GM12878 (cell line): ENCODE results near the gene NXPE1. TPM values are rescaled to one million over a fixed set of nuclear protein-coding genes. Genes with fewer than 3 reads are reported as not detected.

Experiments used
- ATAC-seq: fragments of 200-7000 bp; cut with Tn5 transposase; 3 replicates; pipeline ENCODE4 v1.9.1; 2020; ENCODE audit warnings: mild to moderate bottlenecking, moderate library complexity
- BruUV-seq: library from RNA; stranded (reverse); fragments of 400-500 nt; replicated peaks from 2 replicates; lab custom pipeline; 2021; lab: Mats Ljungman, UMichigan
- CTCF ChIA-PET: fragments of 300-600 bp; sonication (Branson Sonifier 250); formaldehyde crosslinking; extraction: SDS; loops from one replicate; lab custom pipeline; 2021; ENCODE audit warnings: inconsistent platforms; lab: Yijun Ruan, JAX
- POLR2A ChIA-PET: fragments of 350-600 bp; formaldehyde crosslinking; extraction: SDS; loops from one replicate; lab custom pipeline; 2021; ENCODE audit warnings: inconsistent platforms; lab: Charles Lee
- RAD21 ChIA-PET: fragments of 300-600 bp; sonication (Branson Sonifier 250); formaldehyde crosslinking; loops from one replicate; lab custom pipeline; 2023; ENCODE audit warnings: antibody characterized with exemption; ENCODE audit not compliant: unreplicated experiment; lab: Charles Lee
- SMC1A ChIA-PET: fragments of 300-600 bp; sonication (Branson Sonifier 250); formaldehyde crosslinking; loops from one replicate; lab custom pipeline; 2023; ENCODE audit not compliant: unreplicated experiment, uncharacterized antibody; lab: Charles Lee
- DNase-seq: peaks from one replicate; pipeline ENCODE4 v3.0.0-alpha.2; 2011; ENCODE audit warnings: low read depth, low spot score
- FAIRE-seq: peaks from 3 replicates; lab custom pipeline; 2011; peaks lifted over from hg19 to GRCh38; lab: Jason Lieb, UNC
- H2AFZ ChIP-seq: 2 replicates; pipeline ENCODE4 v1.6.0; 2011; ENCODE audit warnings: low read depth, low read length, control low read depth; ENCODE audit not compliant: control insufficient read depth
- H3K27ac ChIP-seq: 2 replicates; pipeline ENCODE4 v1.5.1; 2011; ENCODE audit warnings: control low read depth; ENCODE audit not compliant: control insufficient read depth, insufficient read depth
- H3K27me3 ChIP-seq, 2 experiments: replicated peaks in 1 of 2; 2 replicates each; pipeline versions ENCODE4 v1.6.0 to v1.6.1; 2011; ENCODE audit warnings: low read length in 1 of 2; ENCODE audit not compliant: control insufficient read depth in 2 of 2, insufficient read depth in 2 of 2
- H3K36me3 ChIP-seq, 2 experiments: 2 replicates each; pipeline ENCODE4 v1.5.1; 2011; ENCODE audit warnings: low read length in 1 of 2; ENCODE audit not compliant: control insufficient read depth in 2 of 2, insufficient read depth in 2 of 2
- H3K4me1 ChIP-seq: 2 replicates; pipeline ENCODE4 v1.6.1; 2011; ENCODE audit warnings: mild to moderate bottlenecking, low read length, moderate library complexity, mixed read lengths; ENCODE audit not compliant: control insufficient read depth, insufficient read depth
- H3K4me2 ChIP-seq: 2 replicates; pipeline ENCODE4 v1.6.0; 2011; ENCODE audit warnings: control low read depth; ENCODE audit not compliant: control insufficient read depth, insufficient read depth
- H3K4me3 ChIP-seq: fragments of 200-600 bp; sonication (generic); 2 replicates; pipeline ENCODE4 v1.5.1; 2016
- H3K79me2 ChIP-seq: 2 replicates; pipeline ENCODE4 v1.6.0; 2011; ENCODE audit warnings: low read length; ENCODE audit not compliant: control insufficient read depth, insufficient read depth
- H3K9ac ChIP-seq: 2 replicates; pipeline ENCODE4 v1.8.0; 2011; ENCODE audit warnings: low read length, control low read depth, mixed read lengths; ENCODE audit not compliant: control insufficient read depth, insufficient read depth
- H3K9me3 ChIP-seq: replicated peaks from 3 replicates; pipeline ENCODE4 v1.5.1; 2011; ENCODE audit warnings: mild to moderate bottlenecking, low read length; ENCODE audit not compliant: control insufficient read depth, insufficient read depth
- H4K20me1 ChIP-seq: 2 replicates; pipeline ENCODE4 v1.6.0; 2011; ENCODE audit not compliant: control insufficient read depth, insufficient read depth
- ATF7 ChIP-seq: fragments of 450-650 bp; IDR thresholded peaks from 2 replicates; pipeline ENCODE4 v1.6.1; 2016; ENCODE audit warnings: low read depth, mild to moderate bottlenecking
- EGR1 ChIP-seq, 2 experiments: IDR thresholded peaks; 1 replicate in 1 of 2; 2 replicates in 1 of 2; pipeline ENCODE4 v1.6.1; 2011 to 2012; ENCODE audit warnings: low read depth in 2 of 2, low read length in 2 of 2, borderline replicate concordance in 1 of 2, mild to moderate bottlenecking in 1 of 2, moderate library complexity in 1 of 2
- HDGF ChIP-seq: fragments of 450-650 bp; IDR thresholded peaks from 2 replicates; pipeline ENCODE4 v1.6.1; 2016; ENCODE audit warnings: antibody characterized with exemption
- MTA3 ChIP-seq: IDR thresholded peaks from 2 replicates; pipeline ENCODE4 v1.6.1; 2012; ENCODE audit warnings: low read length, inconsistent platforms, borderline replicate concordance
- MYB ChIP-seq: fragments of 150-350 bp; IDR thresholded peaks from 2 replicates; pipeline ENCODE4 v1.6.1; 2014; ENCODE audit warnings: mild to moderate bottlenecking, low read depth, low read length, borderline replicate concordance
- MYC ChIP-seq: IDR thresholded peaks from 2 replicates; pipeline ENCODE4 v1.6.1; 2011; ENCODE audit warnings: mild to moderate bottlenecking, low read length, moderate library complexity, inconsistent platforms; ENCODE audit not compliant: insufficient read depth, insufficient replicate concordance, insufficient read length, severe bottlenecking
- NFXL1 ChIP-seq: fragments of 450-650 bp; IDR thresholded peaks from 2 replicates; pipeline ENCODE4 v1.6.1; 2017; ENCODE audit warnings: antibody characterized with exemption, mild to moderate bottlenecking, borderline replicate concordance
- POLR2AphosphoS2 ChIP-seq: IDR thresholded peaks from 2 replicates; pipeline ENCODE4 v1.6.1; 2011; ENCODE audit warnings: low read depth, mild to moderate bottlenecking, low read length, improper control_type of control experiment, moderate library complexity
- POU2F2 ChIP-seq: IDR thresholded peaks from 3 replicates; pipeline ENCODE4 v1.6.1; 2011; ENCODE audit warnings: low read depth, mild to moderate bottlenecking, low read length, borderline replicate concordance
- SP1 ChIP-seq: IDR thresholded peaks from one replicate; pipeline ENCODE4 v1.6.1; 2011; ENCODE audit warnings: low read depth, low read length
- SPI1 ChIP-seq: IDR thresholded peaks from 2 replicates; pipeline ENCODE4 v1.6.1; 2011; ENCODE audit warnings: low read depth, mild to moderate bottlenecking, low read length, moderate library complexity, borderline replicate concordance; ENCODE audit not compliant: insufficient read depth
- SREBF2 ChIP-seq: IDR thresholded peaks from 2 replicates; pipeline ENCODE4 v1.6.1; 2012; ENCODE audit warnings: mild to moderate bottlenecking, low read length
- SRF ChIP-seq, 2 experiments: IDR thresholded peaks; 2 replicates each; pipeline ENCODE4 v1.6.1; 2011; ENCODE audit warnings: low read depth in 2 of 2, low read length in 2 of 2, mild to moderate bottlenecking in 1 of 2, moderate library complexity in 1 of 2
- STAT3 ChIP-seq: IDR thresholded peaks from 2 replicates; pipeline ENCODE4 v1.6.1; 2011; ENCODE audit warnings: low read depth, low read length, improper control_type of control experiment
- SUZ12 ChIP-seq: fragments of 200-600 bp; sonication (generic); IDR thresholded peaks from one replicate; pipeline ENCODE4 v1.6.1; 2018; ENCODE audit warnings: antibody characterized with exemption, mild to moderate bottlenecking; ENCODE audit not compliant: unreplicated experiment
- TCF3 ChIP-seq: IDR thresholded peaks from 2 replicates; pipeline ENCODE4 v1.6.1; 2012; ENCODE audit warnings: low read depth, mild to moderate bottlenecking, low read length, borderline replicate concordance; ENCODE audit not compliant: insufficient read depth
- YBX1 ChIP-seq: fragments of 450-650 bp; IDR thresholded peaks from 2 replicates; pipeline ENCODE4 v1.6.1; 2016; ENCODE audit warnings: antibody characterized with exemption
- ZNF384 ChIP-seq: IDR thresholded peaks from 2 replicates; pipeline ENCODE4 v1.6.1; 2012; ENCODE audit warnings: low read depth, mild to moderate bottlenecking, low read length, improper control_type of control experiment, borderline replicate concordance
- WGBS: methylation state at CpG from one replicate; pipeline ENCODE4 v1.1.6; 2016; ENCODE audit warnings: low lambda C conversion rate; ENCODE audit not compliant: insufficient replicate concordance, insufficient coverage; ENCODE audit errors: missing lambda C conversion rate; 5-methylcytosine and 5-hydroxymethylcytosine counted together
- in situ Hi-C: fragments of 300-500 bp; cut with MboI; formaldehyde crosslinking; loops from 9 replicates; pipeline ENCODE4 v1.14.3; 2018; ENCODE audit warnings: mixed read lengths
- intact Hi-C: fragments of 100-400 bp; cut with micrococcal nuclease; formaldehyde crosslinking; loops from one replicate; pipeline ENCODE4 v1.14.2; 2022; ENCODE audit not compliant: unreplicated experiment
- polyA plus RNA-seq, 11 experiments: library from polyadenylated mRNA; depleted of rRNA in 4 of 11; unstranded in 6 of 11; stranded (reverse) in 5 of 11; fragments of >200 nt; fragmentation: Nextera tagmentation in 4 of 11; fragmentation: Illumina TruSeq in 1 of 11; extraction: Ambion mirVana in 4 of 11; extraction: Trizol in 1 of 11; gene quantifications; 1 replicate in 1 of 11; 2 replicates in 10 of 11; pipeline versions ENCODE4 v1.2.1 to v1.2.3, GENCODE V29; 2011 to 2016; ENCODE audit warnings: inconsistent platforms in 2 of 11, missing spikeins in 2 of 11, low read depth in 1 of 11
- total RNA-seq, 4 experiments: library from RNA; depleted of rRNA in 3 of 4; stranded (reverse); fragments of >200 nt in 3 of 4; fragmentation: Illumina TruSeq in 1 of 4; extraction: Trizol in 1 of 4; gene quantifications; 2 replicates each; pipeline versions ENCODE4 v1.2.1 to v1.2.3, GENCODE V29; 2013 to 2021
- TF ChIP-seq, protein P1 (sequence below): fragments of 450-650 bp; IDR thresholded peaks from 2 replicates; pipeline ENCODE4 v1.6.1; 2017; ENCODE audit warnings: mild to moderate bottlenecking
- TF ChIP-seq, protein P2 (sequence below): fragments of 450-650 bp; formaldehyde crosslinking; IDR thresholded peaks from 2 replicates; pipeline ENCODE4 v1.4.0; 2022; ENCODE audit warnings: mild to moderate bottlenecking, moderate library complexity

NXPE1 gene
- total and polyA plus RNA-seq, 10 of the 15 experiments (the other 5 are each of a cell fraction or from before 2014, with no cell fraction given) = not detected

DNA sequence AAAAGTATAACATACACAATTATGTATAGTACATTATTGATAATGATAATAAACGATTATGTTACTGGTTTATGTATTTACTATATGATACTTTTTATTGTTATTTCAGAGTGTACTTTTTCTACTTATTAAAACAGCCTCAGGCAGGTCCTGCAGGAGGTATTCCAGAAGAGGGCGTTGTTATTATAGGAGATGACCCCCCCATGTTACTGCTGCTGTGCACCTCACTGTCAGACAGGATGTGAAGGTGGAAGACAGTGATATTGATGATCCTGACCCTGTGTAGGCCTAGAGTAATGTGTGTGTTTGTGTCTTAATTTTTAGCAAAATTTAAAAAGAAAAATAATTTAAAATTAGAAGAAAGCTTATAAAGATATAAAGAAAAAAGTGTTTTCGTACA lies 62.8 kb downstream of the NXPE1 start:
- intact Hi-C loops = no loop called here
- POLR2A ChIA-PET = no interaction called here
- ATAC-seq = no peak
- Histone ChIP-seq H3K4me3 (no peak overlapping the region), H4K20me1 (no peaks in the 10 kb centered on the region), H2AFZ (no peak overlapping the region), H3K4me1 (no peaks in the 10 kb centered on the region), H3K9me3 (no peaks in the 10 kb centered on the region), H3K79me2 (no peaks in the 10 kb centered on the region), H3K36me3 (no peaks in the 10 kb centered on the region), H3K27me3 (peaks cover 0 to 4% of the 10 kb centered on the region in 2 experiments; a peak in 1 of 4 replicates), H3K27ac (no peak overlapping the region), H3K4me2 (no peak overlapping the region), H3K9ac (no peak overlapping the region)
- WGBS = 27% methylated on average over 3 of the region's 3 CpGs
- FAIRE-seq = no peak
- no peak for DNase-seq
- in situ Hi-C loops = no loop called here
- SMC1A ChIA-PET = no interaction called here
- RAD21 ChIA-PET = no interaction called here
- no TSS peak for BruUV-seq
- CTCF ChIA-PET = interaction anchor here (0.6 kb wide), 1 partner anchor 13 kb away, joined by 3 read pairs; no protein-coding TSS in a partner anchor
- TF ChIP-seq, protein P1, sequence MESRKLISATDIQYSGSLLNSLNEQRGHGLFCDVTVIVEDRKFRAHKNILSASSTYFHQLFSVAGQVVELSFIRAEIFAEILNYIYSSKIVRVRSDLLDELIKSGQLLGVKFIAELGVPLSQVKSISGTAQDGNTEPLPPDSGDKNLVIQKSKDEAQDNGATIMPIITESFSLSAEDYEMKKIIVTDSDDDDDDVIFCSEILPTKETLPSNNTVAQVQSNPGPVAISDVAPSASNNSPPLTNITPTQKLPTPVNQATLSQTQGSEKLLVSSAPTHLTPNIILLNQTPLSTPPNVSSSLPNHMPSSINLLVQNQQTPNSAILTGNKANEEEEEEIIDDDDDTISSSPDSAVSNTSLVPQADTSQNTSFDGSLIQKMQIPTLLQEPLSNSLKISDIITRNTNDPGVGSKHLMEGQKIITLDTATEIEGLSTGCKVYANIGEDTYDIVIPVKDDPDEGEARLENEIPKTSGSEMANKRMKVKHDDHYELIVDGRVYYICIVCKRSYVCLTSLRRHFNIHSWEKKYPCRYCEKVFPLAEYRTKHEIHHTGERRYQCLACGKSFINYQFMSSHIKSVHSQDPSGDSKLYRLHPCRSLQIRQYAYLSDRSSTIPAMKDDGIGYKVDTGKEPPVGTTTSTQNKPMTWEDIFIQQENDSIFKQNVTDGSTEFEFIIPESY = no peak
- TF ChIP-seq YBX1 (no peak), MTA3 (no peak), POU2F2 (no peak), SP1 (no peak), MYC (no peak), STAT3 (no peak), TCF3 (no peak), ATF7 (no peak), NFXL1 (no peak), SPI1 (no peak), SUZ12 (no peak), HDGF (no peak), SRF (IDR thresholded peaks at IDR 0.05; ENCODE audit: low read depth in 2 of 2, low read length in 2 of 2) (no peak), SREBF2 (no peak), EGR1 (IDR thresholded peaks at IDR 0.05; ENCODE audit: borderline replicate concordance in 1 of 2, low read depth in 2 of 2, low read length in 2 of 2) (no peak), POLR2AphosphoS2 (no peak), MYB (no peak), ZNF384 (no peak)
- TF ChIP-seq, protein P2, sequence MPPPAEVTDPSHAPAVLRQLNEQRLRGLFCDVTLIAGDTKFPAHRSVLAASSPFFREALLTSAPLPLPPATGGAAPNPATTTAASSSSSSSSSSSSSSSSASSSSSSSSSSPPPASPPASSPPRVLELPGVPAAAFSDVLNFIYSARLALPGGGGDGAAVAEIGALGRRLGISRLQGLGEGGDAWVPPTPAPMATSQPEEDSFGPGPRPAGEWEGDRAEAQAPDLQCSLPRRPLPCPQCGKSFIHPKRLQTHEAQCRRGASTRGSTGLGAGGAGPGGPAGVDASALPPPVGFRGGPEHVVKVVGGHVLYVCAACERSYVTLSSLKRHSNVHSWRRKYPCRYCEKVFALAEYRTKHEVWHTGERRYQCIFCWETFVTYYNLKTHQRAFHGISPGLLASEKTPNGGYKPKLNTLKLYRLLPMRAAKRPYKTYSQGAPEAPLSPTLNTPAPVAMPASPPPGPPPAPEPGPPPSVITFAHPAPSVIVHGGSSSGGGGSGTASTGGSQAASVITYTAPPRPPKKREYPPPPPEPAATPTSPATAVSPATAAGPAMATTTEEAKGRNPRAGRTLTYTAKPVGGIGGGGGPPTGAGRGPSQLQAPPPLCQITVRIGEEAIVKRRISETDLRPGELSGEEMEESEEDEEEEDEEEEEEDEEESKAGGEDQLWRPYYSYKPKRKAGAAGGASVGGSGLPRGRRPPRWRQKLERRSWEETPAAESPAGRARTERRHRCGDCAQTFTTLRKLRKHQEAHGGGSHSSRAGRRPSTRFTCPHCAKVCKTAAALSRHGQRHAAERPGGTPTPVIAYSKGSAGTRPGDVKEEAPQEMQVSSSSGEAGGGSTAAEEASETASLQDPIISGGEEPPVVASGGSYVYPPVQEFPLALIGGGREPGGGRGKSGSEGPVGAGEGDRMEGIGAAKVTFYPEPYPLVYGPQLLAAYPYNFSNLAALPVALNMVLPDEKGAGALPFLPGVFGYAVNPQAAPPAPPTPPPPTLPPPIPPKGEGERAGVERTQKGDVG (CRISPR knock-in tag) = no peak
